HG02840 (cell line): ENCODE results near the gene GNG7.
"Not testable (repeated sequence)": the region's sequence is repeated elsewhere in the genome, so short reads cannot be mapped to it uniquely, and the experiment has no call there.

ENCODE experiments used
- ATAC-seq: cut with Tn5 transposase; IDR thresholded peaks from one replicate; pipeline ENCODE4 v1.9.1; 2021; ENCODE audit warnings: mild to moderate bottlenecking, moderate library complexity, moderate number of reproducible peaks; ENCODE audit not compliant: unreplicated experiment, low FRiP score

The GNG7 gene

GRCh38 chr19:2495651-2496316 is 206.7 kb downstream of the GNG7 start:
- no peak for ATAC-seq

GRCh38 chr19:2495130-2495641 is 207.3 kb downstream of the GNG7 start:
- ATAC-seq = no peak

DNA sequence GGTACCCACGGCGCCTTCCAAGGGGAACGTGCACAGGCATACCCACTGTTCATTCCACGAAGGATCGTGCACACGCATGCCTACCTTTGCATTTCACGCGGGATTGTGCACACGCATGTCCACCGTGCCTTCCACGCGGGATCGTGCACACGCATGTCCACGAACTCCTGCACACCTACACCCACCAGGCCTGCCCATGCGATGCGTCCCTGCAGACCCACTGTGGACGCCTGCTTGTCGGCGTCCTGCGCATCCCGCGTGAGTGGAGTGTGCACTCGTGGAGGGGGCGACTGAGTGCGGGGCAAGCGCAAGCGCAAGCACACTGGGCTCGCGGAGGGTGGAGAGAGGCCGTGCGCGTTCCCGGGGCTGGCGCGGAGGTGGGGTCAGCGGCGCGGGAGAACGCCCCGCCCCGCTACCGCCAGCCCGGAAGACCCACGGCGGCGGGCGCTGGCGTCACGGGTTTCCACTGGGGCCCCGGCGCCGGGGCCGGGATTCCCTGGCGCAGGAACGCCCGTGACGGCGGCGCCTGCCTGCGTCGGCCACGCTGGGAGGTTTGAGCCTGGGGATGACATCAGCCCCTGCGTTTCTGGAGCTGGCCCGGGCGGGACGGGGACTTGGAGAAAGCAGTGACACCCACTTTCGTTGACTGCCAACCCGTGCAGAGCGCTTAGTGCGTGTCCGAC is 207.9 kb downstream of the GNG7 start:
- ATAC-seq = no peak

DNA sequence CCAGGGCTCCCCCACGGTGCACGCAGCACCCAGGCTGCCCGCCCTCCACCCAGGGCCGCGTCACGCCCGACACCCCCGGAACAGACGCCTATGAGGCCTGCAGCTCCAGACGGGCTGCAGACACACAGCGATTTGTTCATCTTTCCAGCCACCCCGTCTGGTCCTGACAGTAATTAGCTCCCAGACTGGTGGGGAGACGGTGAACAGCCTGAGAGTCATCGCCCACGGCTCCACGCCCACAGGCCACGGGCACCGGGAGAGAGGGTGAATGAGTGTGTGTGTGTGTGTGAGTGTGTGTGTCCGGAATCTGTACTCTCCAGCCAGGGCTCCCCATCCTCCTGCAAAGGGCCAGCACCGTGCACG is 208.4 kb downstream of the GNG7 start:
- no peak for ATAC-seq

GRCh38 chr19:2493448-2493847 is 209.0 kb downstream of the GNG7 start:
- not testable (repeated sequence) for ATAC-seq

GRCh38 chr19:2492870-2493269 is 209.6 kb downstream of the GNG7 start:
- ATAC-seq = no peak

- ATAC-seq = no peak
These were observed 211.2 kb downstream of the GNG7 start for GRCh38 chr19:2491130-2491801.

DNA sequence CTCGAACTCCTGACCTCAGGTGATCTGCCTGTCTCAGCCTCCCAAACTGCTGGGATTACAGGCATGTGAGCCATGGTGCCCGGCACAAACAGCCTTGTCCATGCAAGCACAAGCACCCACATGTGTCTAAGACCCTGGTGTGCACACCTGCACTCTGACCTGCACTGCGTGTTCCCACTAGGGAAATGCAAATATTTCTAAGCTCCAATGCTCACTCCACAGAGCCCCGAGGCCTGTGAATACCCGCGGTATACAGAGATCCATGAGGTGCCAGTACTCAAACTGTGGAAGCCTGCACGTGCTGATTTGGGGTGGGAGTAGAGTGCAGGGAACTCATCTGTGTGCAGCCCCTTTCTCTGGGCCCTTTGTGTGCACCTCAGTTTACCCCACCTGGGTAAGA is 211.8 kb downstream of the GNG7 start:
- ATAC-seq = no peak

- ATAC-seq = no peak
These were observed 213.4 kb downstream of the GNG7 start for GRCh38 chr19:2488942-2489731.

GRCh38 chr19:2488405-2488941 is 214.0 kb downstream of the GNG7 start:
- no peak for ATAC-seq

- ATAC-seq = no peak
These were observed 214.7 kb downstream of the GNG7 start for GRCh38 chr19:2487842-2488241.

DNA sequence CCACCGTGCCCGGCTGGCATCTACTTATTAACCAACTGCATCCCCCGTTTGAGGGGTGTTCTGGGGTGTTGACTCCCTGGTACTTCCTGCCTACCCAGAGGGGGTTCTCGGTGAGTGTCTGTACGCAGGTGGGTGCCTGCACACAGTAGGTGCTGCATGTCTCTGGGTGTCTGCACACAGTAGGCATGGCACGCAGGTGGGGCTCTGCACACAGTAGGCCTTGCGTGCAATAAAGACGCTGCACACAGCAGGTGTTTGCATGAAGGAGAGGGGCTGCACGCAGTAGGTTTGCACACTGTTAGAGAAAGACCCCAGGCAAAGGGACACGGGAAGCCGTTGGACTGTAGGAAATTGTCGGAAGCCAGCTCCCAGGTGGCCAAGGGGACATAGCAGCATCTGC is 215.4 kb downstream of the GNG7 start:
- ATAC-seq = no peak

- no peak for ATAC-seq
These were observed 217.1 kb downstream of the GNG7 start for GRCh38 chr19:2485428-2485827.

DNA sequence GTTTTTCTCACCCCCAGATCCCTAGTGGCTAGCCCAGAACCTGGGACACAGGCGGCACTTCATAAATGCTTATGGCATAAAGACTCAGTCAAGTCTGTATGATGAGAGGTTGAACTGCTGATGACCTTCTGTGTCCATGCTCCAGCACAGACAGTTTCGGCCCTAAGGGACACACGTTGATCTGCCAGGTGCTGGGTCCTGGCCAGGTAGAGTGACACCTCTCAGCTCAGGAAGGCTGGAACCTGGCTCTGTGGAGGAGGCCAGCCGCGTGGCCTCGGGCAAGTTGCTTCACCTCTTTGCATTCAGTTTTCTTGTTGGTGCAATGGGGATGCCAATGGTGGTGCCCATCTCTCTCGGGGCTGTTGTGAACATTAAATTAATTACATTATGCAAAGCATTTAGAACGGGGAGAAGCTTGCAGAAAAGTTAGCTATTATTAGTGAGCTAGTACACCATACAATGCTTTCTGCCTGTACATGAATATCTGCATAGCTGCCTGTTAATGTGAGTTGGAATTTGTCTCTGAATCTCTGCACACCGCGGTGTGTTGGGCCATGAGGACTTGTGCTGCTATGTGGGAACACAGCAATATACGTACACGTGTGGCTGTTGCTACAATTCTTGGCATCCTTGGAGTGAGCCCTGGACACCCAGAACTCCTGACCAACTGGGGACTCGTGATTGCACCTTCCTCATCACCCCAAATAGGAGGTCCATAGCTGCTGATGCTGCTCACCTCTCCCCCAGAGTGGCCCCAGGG is 218.1 kb downstream of the GNG7 start:
- no peak for ATAC-seq

DNA sequence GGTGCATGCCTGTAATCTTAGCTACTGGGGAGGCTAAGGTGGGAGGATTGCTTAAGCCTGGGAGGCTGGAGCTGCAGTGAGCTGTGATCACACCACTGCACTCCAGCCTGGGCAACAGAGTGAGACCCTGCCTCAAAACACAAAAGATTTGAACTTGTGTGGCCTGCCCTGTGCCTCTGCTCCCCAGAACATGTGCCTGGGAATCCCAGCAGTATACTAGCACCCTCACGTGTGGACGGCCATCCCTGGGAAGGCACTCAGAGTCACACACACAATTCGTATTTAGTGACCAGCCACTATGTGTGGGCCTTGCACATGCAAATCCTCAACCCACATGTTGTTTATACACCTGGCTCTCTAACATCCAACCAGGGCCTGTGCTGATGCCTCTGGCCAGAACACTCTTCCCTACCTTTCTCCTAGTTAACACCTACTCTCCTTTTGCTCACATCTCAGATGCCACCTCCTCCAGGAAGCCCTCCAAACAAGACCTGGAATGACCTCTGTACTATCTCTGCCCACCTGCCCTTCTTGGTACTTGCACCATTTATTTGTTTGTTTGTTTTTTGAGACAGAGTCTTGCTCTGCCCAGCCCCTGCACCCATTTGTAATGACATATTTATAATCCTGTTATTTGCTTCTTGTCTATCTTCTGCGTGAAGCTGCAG is 218.9 kb downstream of the GNG7 start:
- ATAC-seq = no peak

DNA sequence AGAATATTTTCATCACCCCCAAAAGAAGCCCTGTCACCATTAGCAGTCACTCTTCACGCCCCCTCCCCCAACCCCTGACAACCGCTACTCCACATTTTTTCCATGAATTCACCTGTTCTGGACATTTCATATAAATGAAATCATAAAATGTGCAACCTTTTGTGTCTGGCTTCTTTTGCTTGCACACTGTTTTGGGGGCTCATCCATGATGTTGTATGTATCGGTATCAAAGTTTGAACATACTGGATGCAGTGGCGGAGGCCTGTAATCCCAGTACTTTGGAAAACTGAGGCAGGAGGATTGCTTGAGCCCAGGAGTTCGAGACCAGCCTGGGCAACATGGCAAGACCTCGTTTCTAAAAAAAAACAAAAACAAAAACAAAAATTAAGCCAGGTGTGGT is 219.4 kb downstream of the GNG7 start:
- ATAC-seq = no peak

- no peak for ATAC-seq
These were observed 220.0 kb downstream of the GNG7 start for GRCh38 chr19:2482354-2483038.

DNA sequence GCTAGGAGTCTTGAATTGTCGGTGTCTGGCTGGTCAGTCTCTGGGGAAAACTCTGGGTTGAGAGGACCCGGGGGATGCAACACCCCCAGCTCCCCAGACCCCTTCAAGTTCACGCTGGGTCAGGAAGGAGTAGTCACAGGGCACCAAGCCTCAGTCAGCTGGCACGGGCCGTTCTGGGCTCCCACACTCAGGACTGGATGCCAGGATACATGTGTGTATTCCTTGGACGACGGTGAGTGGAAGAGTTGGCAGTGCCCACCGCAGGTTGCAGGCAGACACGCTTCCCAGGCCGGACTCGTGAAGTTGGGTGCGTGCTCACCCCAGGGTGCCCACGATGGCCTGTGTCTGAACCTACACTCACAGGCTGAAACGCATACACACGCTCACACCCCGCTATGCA is 221.0 kb downstream of the GNG7 start:
- no peak for ATAC-seq
